ENCODE data around the gene SYT8.

The SYT8 gene

GRCh38 chr11:1831338-1832210 lies 3.2 kb upstream of the SYT8 start:
- no peak for DNase-seq (ENCODE audit: low read depth in 2 of 3, low spot score in 2 of 3)

GRCh38 chr11:1832211-1832919 lies 2.4 kb upstream of the SYT8 start:
- peak in 2 of 3 experiments; percentile 72 to 77 for DNase-seq (ENCODE audit: low read depth in 2 of 3, low spot score in 2 of 3)

- no peak for DNase-seq (ENCODE audit: low read depth in 2 of 3, low spot score in 2 of 3)
Measured at GRCh38 chr11:1832920-1833295, 1.9 kb upstream of the SYT8 start.

GRCh38 chr11:1834062-1834610 lies 654 bp upstream of the SYT8 start:
- no peak for DNase-seq (ENCODE audit: low read depth in 2 of 3, low spot score in 2 of 3)

GRCh38 chr11:1835671-1836010 lies 851 bp downstream of the SYT8 start:
- DNase-seq (ENCODE audit: low read depth in 2 of 3, low spot score in 2 of 3) = no peak

GRCh38 chr11:1836011-1836945 lies 1.5 kb downstream of the SYT8 start:
- DNase-seq (ENCODE audit: low read depth in 2 of 3, low spot score in 2 of 3) = no peak

- peak in 2 of 3 experiments; percentile 71 to 77 for DNase-seq (ENCODE audit: low read depth in 2 of 3, low spot score in 2 of 3)
Measured at GRCh38 chr11:1837171-1838076, 2.6 kb downstream of the SYT8 start.

GRCh38 chr11:1838077-1838425 lies 3.3 kb downstream of the SYT8 start:
- no peak for DNase-seq (ENCODE audit: low read depth in 2 of 3, low spot score in 2 of 3)

GRCh38 chr11:1838426-1839144 lies 3.8 kb downstream of the SYT8 start, which contains the start of gene TNNI2:
TNNI2 (plus strand) TSS chr11:1838981; CDS start chr11:1839697, 716 bp downstream.
- DNase-seq (ENCODE audit: low read depth in 2 of 3, low spot score in 2 of 3) = no peak

GRCh38 chr11:1839204-1839923 lies 4.6 kb downstream of the SYT8 start:
- DNase-seq (ENCODE audit: low read depth in 2 of 3, low spot score in 2 of 3) = no peak

GRCh38 chr11:1839924-1840779 lies 5.4 kb downstream of the SYT8 start:
- no peak for DNase-seq (ENCODE audit: low read depth in 2 of 3, low spot score in 2 of 3)

- DNase-seq (ENCODE audit: low read depth in 2 of 3, low spot score in 2 of 3) = no peak
Measured at GRCh38 chr11:1840780-1841480, 6.1 kb downstream of the SYT8 start.

- no peak for DNase-seq (ENCODE audit: low read depth in 2 of 3, low spot score in 2 of 3)
Measured at GRCh38 chr11:1841511-1842148, 6.8 kb downstream of the SYT8 start.

- DNase-seq (ENCODE audit: low read depth in 2 of 3, low spot score in 2 of 3) = no peak
Measured at GRCh38 chr11:1842149-1843097, 7.6 kb downstream of the SYT8 start.

- no peak for DNase-seq (ENCODE audit: low read depth in 2 of 3, low spot score in 2 of 3)
Measured at GRCh38 chr11:1843098-1843473, 8.3 kb downstream of the SYT8 start.

- DNase-seq (ENCODE audit: low read depth in 2 of 3, low spot score in 2 of 3) = no peak
Measured at GRCh38 chr11:1843796-1844195, 9.0 kb downstream of the SYT8 start.
